ENCODE data around the gene C8G.

The C8G gene

DNA sequence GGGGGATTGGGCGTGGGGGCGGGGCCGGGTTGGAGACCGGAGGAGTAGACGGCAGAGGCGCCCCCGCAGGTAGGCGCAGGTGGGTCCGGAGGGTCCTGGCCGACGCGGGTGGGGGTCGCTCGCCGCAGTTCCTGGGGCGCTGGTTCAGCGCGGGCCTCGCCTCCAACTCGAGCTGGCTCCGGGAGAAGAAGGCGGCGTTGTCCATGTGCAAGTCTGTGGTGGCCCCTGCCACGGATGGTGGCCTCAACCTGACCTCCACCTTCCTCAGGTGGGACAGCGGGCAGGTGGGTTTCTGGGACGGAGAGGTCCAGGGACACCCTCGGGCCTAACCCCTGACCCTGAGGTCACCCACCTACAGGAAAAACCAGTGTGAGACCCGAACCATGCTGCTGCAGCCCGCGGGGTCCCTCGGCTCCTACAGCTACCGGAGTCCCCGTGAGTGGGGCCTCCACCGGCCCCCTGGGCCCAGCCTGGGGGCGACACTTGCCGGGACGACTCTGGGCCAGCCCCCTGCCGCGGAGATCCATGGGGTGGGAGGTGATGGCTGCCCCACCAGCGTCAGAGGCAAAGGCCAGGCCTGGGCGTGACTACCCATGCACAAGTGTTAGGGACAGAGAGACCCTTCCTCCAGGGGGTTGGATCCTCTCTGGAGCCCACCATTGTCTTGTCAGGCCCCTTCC lies 34.0 kb downstream of the C8G start:
- TF ChIP-seq, protein P1, sequence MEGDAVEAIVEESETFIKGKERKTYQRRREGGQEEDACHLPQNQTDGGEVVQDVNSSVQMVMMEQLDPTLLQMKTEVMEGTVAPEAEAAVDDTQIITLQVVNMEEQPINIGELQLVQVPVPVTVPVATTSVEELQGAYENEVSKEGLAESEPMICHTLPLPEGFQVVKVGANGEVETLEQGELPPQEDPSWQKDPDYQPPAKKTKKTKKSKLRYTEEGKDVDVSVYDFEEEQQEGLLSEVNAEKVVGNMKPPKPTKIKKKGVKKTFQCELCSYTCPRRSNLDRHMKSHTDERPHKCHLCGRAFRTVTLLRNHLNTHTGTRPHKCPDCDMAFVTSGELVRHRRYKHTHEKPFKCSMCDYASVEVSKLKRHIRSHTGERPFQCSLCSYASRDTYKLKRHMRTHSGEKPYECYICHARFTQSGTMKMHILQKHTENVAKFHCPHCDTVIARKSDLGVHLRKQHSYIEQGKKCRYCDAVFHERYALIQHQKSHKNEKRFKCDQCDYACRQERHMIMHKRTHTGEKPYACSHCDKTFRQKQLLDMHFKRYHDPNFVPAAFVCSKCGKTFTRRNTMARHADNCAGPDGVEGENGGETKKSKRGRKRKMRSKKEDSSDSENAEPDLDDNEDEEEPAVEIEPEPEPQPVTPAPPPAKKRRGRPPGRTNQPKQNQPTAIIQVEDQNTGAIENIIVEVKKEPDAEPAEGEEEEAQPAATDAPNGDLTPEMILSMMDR (conservative IDR thresholded peaks at IDR 0.05): no peak

DNA sequence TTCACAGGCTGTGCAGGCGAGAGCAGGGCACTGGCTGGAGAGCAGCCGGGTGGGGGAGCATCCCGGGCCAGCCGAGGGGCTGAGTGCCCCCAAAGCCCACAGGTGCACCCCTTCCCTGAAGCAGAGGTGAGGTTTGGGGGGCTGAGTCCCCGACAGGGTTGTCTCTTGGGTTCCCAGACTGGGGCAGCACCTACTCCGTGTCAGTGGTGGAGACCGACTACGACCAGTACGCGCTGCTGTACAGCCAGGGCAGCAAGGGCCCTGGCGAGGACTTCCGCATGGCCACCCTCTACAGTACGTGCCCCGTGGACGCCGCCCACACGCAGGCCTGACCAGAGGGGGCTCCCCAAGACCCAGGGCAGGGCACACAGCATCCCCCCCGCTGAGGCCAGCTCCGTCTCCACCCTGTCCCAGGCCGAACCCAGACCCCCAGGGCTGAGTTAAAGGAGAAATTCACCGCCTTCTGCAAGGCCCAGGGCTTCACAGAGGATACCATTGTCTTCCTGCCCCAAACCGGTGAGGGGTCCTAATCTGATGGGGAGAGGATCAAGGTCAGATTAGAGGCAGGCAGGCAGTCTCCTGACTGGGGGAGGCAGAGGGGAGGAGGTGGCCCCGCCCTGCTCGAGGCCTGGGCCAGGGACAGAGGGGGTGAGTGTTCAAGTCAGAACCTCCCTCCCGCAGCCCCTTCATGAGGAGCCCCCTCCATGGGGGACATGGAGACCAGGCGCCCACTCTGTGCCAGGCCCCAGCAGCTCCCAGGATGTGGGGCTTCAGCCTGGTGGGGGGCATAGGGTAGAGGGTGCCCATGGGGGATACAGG lies 34.9 kb downstream of the C8G start:
- H3K27ac ChIP-seq: no peak overlapping the region
- TF ChIP-seq, protein P1 (conservative IDR thresholded peaks at IDR 0.05): no peak

More for the DNA sequence above, 34.0 kb downstream of the C8G start:
- no peak overlapping the region for H3K27ac ChIP-seq

DNA sequence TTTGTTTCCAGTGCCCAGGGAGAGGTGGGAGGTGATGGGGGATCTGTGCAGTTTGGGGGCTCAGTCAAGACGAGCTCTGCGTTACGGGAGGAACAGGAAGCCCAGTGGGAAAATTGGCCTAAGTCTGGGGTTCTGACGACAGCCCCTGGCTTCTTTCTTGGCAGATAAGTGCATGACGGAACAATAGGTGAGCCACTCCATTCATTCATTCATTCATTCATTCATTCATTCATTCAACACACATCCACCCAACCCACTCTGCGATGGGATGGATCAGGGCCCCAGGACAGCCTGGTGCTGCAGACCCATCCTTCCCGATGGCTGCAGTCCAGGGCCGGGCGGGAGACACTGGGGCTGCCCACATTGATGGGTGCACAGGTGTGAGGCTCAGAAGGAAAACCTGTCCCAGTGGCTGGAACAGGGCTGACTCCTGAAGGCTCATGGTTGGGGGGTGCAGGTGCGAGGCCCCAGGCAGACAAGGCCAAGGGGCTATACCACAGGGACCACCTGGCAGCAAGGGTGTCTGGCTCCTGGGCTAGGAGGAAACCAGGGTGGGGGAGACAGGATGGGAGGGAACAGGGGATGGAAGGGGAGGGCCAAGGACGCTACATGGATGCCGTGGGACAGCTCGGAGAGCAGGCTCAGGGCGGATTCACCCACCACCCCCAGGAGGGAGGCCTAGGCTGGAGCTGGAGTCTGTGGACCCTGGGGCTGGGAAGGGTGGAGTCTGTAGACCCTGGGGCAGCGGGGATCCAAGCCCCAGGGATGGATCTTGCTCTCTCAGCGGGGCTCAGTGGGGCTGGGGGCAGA lies 35.8 kb downstream of the C8G start:
- TF ChIP-seq, protein P1 (conservative IDR thresholded peaks at IDR 0.05): no peak
- H3K27ac ChIP-seq: no peak overlapping the region

DNA sequence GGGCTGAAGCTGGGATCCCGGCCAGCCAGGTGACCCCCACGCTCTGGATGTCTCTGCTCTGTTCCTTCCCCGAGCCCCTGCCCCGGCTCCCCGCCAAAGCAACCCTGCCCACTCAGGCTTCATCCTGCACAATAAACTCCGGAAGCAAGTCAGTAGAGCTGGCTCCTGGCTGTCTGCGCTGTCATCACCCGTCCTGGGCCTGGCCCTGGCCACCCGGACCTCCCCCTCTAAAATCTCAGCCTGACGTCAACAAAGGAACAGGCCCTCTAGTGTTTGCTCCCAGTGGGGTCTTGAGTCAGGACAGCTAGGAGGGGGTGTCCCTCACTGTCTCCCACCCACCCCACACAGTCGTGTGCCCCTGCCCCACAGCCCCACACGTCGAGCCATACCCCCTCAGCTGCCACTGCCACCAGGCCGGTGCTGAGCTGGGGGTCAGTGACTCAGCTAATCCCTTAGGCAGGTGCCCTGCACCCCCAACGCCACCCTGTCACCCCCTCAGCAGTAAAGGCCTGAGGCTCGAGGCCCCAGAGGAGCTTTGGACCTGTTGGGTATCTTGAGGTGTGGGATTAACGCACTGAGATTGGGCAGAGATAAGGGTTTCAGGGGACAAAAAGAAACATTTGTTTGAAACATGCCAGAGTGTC lies 36.7 kb downstream of the C8G start:
- TF ChIP-seq, protein P1 (conservative IDR thresholded peaks at IDR 0.05): no peak
- H3K27ac ChIP-seq: no peak overlapping the region

DNA sequence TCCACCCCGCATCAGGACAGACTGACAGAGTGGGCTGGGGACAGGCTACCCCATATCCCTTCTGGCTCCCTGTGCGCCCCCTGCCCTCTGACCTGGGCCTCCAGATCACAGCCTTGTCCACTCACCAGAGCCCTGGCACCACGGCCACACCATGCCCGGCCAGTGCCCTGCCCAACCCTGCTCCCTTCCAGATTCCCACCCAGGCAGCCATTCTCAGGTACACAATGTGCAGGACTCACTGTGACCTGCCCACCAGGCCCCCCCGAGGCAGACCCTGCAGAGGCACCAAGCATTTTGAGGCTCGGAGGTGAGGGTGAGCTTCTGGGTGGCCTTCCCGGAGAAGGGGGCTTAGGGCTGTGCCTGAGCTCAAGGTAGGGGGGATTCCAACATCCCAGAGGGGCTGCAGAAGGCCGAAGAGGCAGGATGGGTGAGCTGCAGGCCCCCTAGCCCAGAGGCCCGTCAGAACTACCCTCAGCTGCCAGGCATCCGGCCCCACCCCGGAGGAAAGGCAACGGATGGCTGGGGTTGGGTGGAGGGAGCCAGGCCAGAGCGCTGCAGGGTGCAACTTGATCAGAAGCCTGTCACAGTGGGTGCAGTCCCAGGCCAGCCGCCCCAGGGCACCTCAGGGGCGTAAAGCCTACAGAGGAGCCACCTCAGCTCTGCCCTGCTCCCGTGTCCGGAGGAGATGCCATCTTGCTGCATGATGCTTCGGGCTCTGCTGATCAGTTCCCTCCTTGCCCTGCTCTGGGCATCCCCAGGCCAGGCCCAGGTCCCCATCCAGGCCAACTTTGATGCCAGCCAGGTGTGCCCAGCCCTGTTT lies 37.4 kb downstream of the C8G start, which contains the start of gene LCNL1:
Gene LCNL1, plus strand, starts transcription at position 762 of the 820 bp plus-strand sequence. CDS start 594 bp downstream, outside the sequence.
- no peak within 1 kb of the TSS for H3K27ac ChIP-seq
- TF ChIP-seq, protein P1 (conservative IDR thresholded peaks at IDR 0.05): no peak

DNA sequence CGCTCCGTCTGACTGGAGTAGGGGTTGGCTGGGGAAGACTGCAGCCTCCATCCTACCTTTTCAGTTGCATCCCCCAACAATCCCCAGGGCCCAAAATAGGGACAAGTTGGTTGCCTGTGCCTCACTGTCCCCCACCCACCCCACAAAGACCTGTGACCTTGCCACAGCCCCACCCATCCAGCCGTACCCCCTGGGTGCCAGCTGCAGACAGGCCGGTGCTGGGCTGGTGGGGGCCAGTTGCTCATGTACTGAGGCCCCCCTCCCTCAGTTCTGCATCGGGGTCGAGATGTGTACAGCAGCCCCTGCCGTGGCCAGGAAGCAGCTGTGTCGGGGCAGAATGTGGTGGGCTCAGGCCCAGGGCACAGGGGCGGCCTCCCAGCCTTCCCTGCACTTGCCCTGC lies 38.1 kb downstream of the C8G start:
- TF ChIP-seq, protein P1 (conservative IDR thresholded peaks at IDR 0.05): no peak
- no peak overlapping the region for H3K27ac ChIP-seq

Measured in VCaP (cell line).